Pancreas (tissue), 10 donors: ENCODE results near the gene ABLIM2. TPM values are rescaled to one million over a fixed set of nuclear protein-coding genes. Genes with fewer than 3 reads are reported as not detected.
A peak's percentile ranks its signal among the peaks of the same experiment; 100 is the strongest.

Experiments
- ATAC-seq, 4 donors: fragments of 200-7000 bp; cut with Tn5 transposase; one replicate each; pipeline versions ENCODE4 v1.8.0 to v1.9.1; 2020; ENCODE audit warnings: mild to moderate bottlenecking in 4 of 4, moderate library complexity in 4 of 4
- DNase-seq, 6 donors: peaks; one replicate each; pipeline ENCODE4 v3.0.0-alpha.2; 2020
- FAIRE-seq: peaks from 2 replicates; lab custom pipeline; 2012; peaks lifted over from hg19 to GRCh38; lab: Jason Lieb, UNC
- H3K27ac ChIP-seq, 4 donors: fragments of 200-600 bp; sonication (generic); 1 replicate in 3 of 4; 2 replicates in 1 of 4; pipeline versions ENCODE4 v1.5.0 to v1.8.0; 2020
- H3K27me3 ChIP-seq, 4 donors: fragments of 200-600 bp; one replicate each; pipeline ENCODE4 v1.8.0; 2021
- H3K36me3 ChIP-seq, 3 donors: fragments of 200-600 bp; sonication (generic) in 1 of 3; one replicate each; pipeline versions ENCODE4 v1.5.0 to v1.8.0; 2020 to 2021
- H3K4me1 ChIP-seq, 3 donors: fragments of 200-600 bp; one replicate each; pipeline ENCODE4 v1.8.0; 2021
- H3K4me3 ChIP-seq, 4 donors: fragments of 200-600 bp; sonication (generic) in 2 of 4; one replicate each; pipeline versions ENCODE4 v1.5.0 to v1.8.0; 2020 to 2021
- H3K9me3 ChIP-seq, 4 donors: fragments of 200-600 bp; one replicate each; pipeline ENCODE4 v1.8.0; 2021
- CTCF ChIP-seq, 4 donors: fragments of 200-600 bp; sonication (generic) in 3 of 4; IDR thresholded peaks; one replicate each; pipeline versions ENCODE4 v1.5.0 to v1.8.0; 2021; ENCODE audit warnings: antibody characterized with exemption in 4 of 4
- WGBS, 2 donors: extraction: QIAGEN DNeasy Blood & Tissue Kit; methylation state at CpG; one replicate each; pipeline ENCODE4 v1.1.7; 2013; 5-methylcytosine and 5-hydroxymethylcytosine counted together
- intact Hi-C, 3 donors: fragments of 100-400 bp; cut with DNase I; formaldehyde crosslinking; loops; one replicate each; pipeline versions ENCODE4 v1.11.1 to v1.14.2; 2022
- polyA plus RNA-seq, 2 donors: library from polyadenylated mRNA; stranded (reverse); fragments of 200-250 nt; gene quantifications; one replicate each; pipeline ENCODE4 v1.2.3, GENCODE V29; 2013
- total RNA-seq, 6 donors: library from RNA; stranded (reverse); fragmentation: NEBNext Ultra II Directional in 4 of 6; extraction: Animal tissue kit (Norgen Biotek cat#: 25700) in 4 of 6; gene quantifications; one replicate each; pipeline versions ENCODE4 v1.2.1 to v1.2.4, GENCODE V29; 2021 to 2023
- donor health status: healthy with polysubstance abuse.
- donor health status: DM: no; HTN: no; CAD: no; lungs with moderate emphysema.
- donor health status: DM: no; HTN: no; CAD: no.
- donor health status: control.
- donor health status: control.
- donor health status: Bipolar disorder and iron deficiency.
- donor health status: DM: yes; HTN: yes; CAD: no.
- donor health status: DM: no; HTN: no; CAD: no.
- donor health status: DM: no; HTN: no; CAD: no.
- donor health status: DM: yes; HTN: yes; CAD: no.

Gene ABLIM2
- total and polyA plus RNA-seq, 8 donors = 4.3 to 13.1 (median 6.6) TPM

GRCh38 chr4:8050180-8050554 lies 108.4 kb downstream of the ABLIM2 start:
- no peak for TF ChIP-seq CTCF (IDR thresholded peaks at IDR 0.05)

GRCh38 chr4:8048856-8049676 lies 109.5 kb downstream of the ABLIM2 start:
- peak in 1 of 6 donors; percentile 64 for DNase-seq
- H3K27me3 ChIP-seq = no peaks in the 10 kb centered on the region
- FAIRE-seq = no peak
- H3K27ac ChIP-seq = no peak overlapping the region
- intact Hi-C loops = no loop called here
- H3K4me1 ChIP-seq = no peaks in the 10 kb centered on the region
- no peaks in the 10 kb centered on the region for H3K9me3 ChIP-seq
- 86 to 90% methylated on average over 18 of the region's 18 CpGs for WGBS, 2 donors
- ATAC-seq = no peak
- no peak for TF ChIP-seq CTCF (IDR thresholded peaks at IDR 0.05)
- H3K4me3 ChIP-seq = no peak overlapping the region
- no peaks in the 10 kb centered on the region for H3K36me3 ChIP-seq

More at GRCh38 chr4:8050180-8050554, 108.4 kb downstream of the ABLIM2 start:
- Histone ChIP-seq H3K4me1 (no peaks in the 10 kb centered on the region), H3K27me3 (no peaks in the 10 kb centered on the region), H3K36me3 (no peaks in the 10 kb centered on the region), H3K9me3 (no peaks in the 10 kb centered on the region), H3K27ac (peak overlapping the region in 2 of 4 donors; percentile 18 to 22), H3K4me3 (no peak overlapping the region)
- peak in 1 of 6 donors; percentile 18 for DNase-seq
- WGBS, 2 donors = 78 to 79% methylated on average over 4 of the region's 4 CpGs
- no peak for FAIRE-seq
- ATAC-seq = no peak
- intact Hi-C loops = no loop called here

GRCh38 chr4:8047837-8048678 lies 110.6 kb downstream of the ABLIM2 start:
- 92 to 93% methylated on average over 21 of the region's 21 CpGs for WGBS, 2 donors
- no peaks in the 10 kb centered on the region for H3K9me3 ChIP-seq
- DNase-seq (peak in 2 of 6 donors; percentile 43 to 45), FAIRE-seq (no peak), ATAC-seq (no peak)
- H3K27me3 ChIP-seq = no peaks in the 10 kb centered on the region
- no peak for TF ChIP-seq CTCF (IDR thresholded peaks at IDR 0.05)
- no peaks in the 10 kb centered on the region for H3K4me1 ChIP-seq
- no peak overlapping the region for H3K27ac ChIP-seq
- no peaks in the 10 kb centered on the region for H3K36me3 ChIP-seq
- intact Hi-C loops = no loop called here
- H3K4me3 ChIP-seq = no peak overlapping the region

- no peaks in the 10 kb centered on the region for H3K9me3 ChIP-seq
- H3K27ac ChIP-seq = no peak overlapping the region
- TF ChIP-seq CTCF (IDR thresholded peaks at IDR 0.05) = no peak
- DNase-seq (peak in 1 of 6 donors; percentile 59), FAIRE-seq (no peak), ATAC-seq (peak in 2 of 4 donors; percentile 3 to 42)
- WGBS, 2 donors = 90 to 91% methylated on average over 19 to 20 of the region's 20 CpGs
- no peaks in the 10 kb centered on the region for H3K36me3 ChIP-seq
- no peak overlapping the region for H3K4me3 ChIP-seq
- H3K27me3 ChIP-seq = no peaks in the 10 kb centered on the region
- H3K4me1 ChIP-seq = no peaks in the 10 kb centered on the region
- intact Hi-C loops = no loop called here
These were observed 111.6 kb downstream of the ABLIM2 start for GRCh38 chr4:8046925-8047541.
